Liver (tissue), 9 donors: ENCODE data around the gene GABRA5. TPM values are rescaled to one million over a fixed set of nuclear protein-coding genes. Genes with fewer than 3 reads are reported as not detected.

Source experiments
- DNase-seq: peaks from one replicate; pipeline ENCODE4 v3.0.0-alpha.2; 2017; ENCODE audit warnings: low spot score
- H3K27ac ChIP-seq, 2 donors: one replicate each; pipeline ENCODE4 v1.7.0; 2013; ENCODE audit warnings: inconsistent platforms in 2 of 2, low read length in 2 of 2, control low read depth in 1 of 2, low read depth in 1 of 2, mild to moderate bottlenecking in 1 of 2
- H3K27me3 ChIP-seq, 4 donors: one replicate each; pipeline versions ENCODE4 v1.6.1 to v1.7.0; 2013; ENCODE audit warnings: low read length in 3 of 4, inconsistent platforms in 1 of 4, mild to moderate bottlenecking in 1 of 4, moderate library complexity in 1 of 4; ENCODE audit not compliant: control insufficient read depth in 4 of 4, insufficient read depth in 4 of 4
- H3K36me3 ChIP-seq, 4 donors: one replicate each; pipeline versions ENCODE4 v1.6.1 to v1.7.0; 2013; ENCODE audit warnings: low read length in 3 of 4, mild to moderate bottlenecking in 3 of 4, low read depth in 1 of 4, moderate library complexity in 1 of 4; ENCODE audit not compliant: control insufficient read depth in 4 of 4, insufficient read depth in 3 of 4
- H3K4me1 ChIP-seq, 4 donors: one replicate each; pipeline versions ENCODE4 v1.6.1 to v1.7.0; 2013; ENCODE audit warnings: low read length in 3 of 4, mild to moderate bottlenecking in 3 of 4, moderate library complexity in 1 of 4; ENCODE audit not compliant: control insufficient read depth in 4 of 4, insufficient read depth in 4 of 4
- H3K4me3 ChIP-seq, 3 donors: one replicate each; pipeline versions ENCODE4 v1.6.1 to v1.7.0; 2013; ENCODE audit warnings: low read length in 3 of 3, control low read depth in 1 of 3, low read depth in 1 of 3, mild to moderate bottlenecking in 1 of 3
- H3K9ac ChIP-seq, 2 donors: one replicate each; pipeline ENCODE4 v1.7.0; 2013; ENCODE audit warnings: low read length in 2 of 2, mild to moderate bottlenecking in 2 of 2, moderate library complexity in 2 of 2, control low read depth in 1 of 2, low read depth in 1 of 2
- H3K9me3 ChIP-seq, 4 donors: one replicate each; pipeline versions ENCODE4 v1.6.1 to v1.7.0; 2013; ENCODE audit warnings: low read length in 3 of 4; ENCODE audit not compliant: control insufficient read depth in 4 of 4
- EGR1 ChIP-seq, 2 donors: IDR thresholded peaks; 2 replicates each; pipeline ENCODE4 v1.6.1; 2016 to 2018; ENCODE audit warnings: antibody characterized with exemption in 2 of 2, low read depth in 2 of 2
- FOXA1 ChIP-seq: IDR thresholded peaks from 2 replicates; pipeline ENCODE4 v1.6.1; 2016; ENCODE audit warnings: antibody characterized with exemption
- HNF4A ChIP-seq, 2 donors: conservative IDR thresholded peaks; 2 replicates each; pipeline ENCODE4 v1.6.1; 2016; ENCODE audit warnings: antibody characterized with exemption in 2 of 2, mild to moderate bottlenecking in 2 of 2
- HNF4G ChIP-seq: IDR thresholded peaks from 2 replicates; pipeline ENCODE4 v1.6.1; 2016; ENCODE audit warnings: antibody characterized with exemption
- JUND ChIP-seq, 2 donors: IDR thresholded peaks; 2 replicates each; pipeline ENCODE4 v1.6.1; 2016; ENCODE audit warnings: antibody characterized with exemption in 2 of 2
- RAD21 ChIP-seq, 2 donors: IDR thresholded peaks; 2 replicates each; pipeline ENCODE4 v1.6.1; 2016; ENCODE audit warnings: antibody characterized with exemption in 2 of 2, mild to moderate bottlenecking in 2 of 2
- RXRA ChIP-seq, 2 donors: IDR thresholded peaks; 2 replicates each; pipeline ENCODE4 v1.6.1; 2017 to 2018; ENCODE audit warnings: antibody characterized with exemption in 2 of 2, mild to moderate bottlenecking in 1 of 2
- SP1 ChIP-seq: IDR thresholded peaks from 2 replicates; pipeline ENCODE4 v1.6.1; 2018; ENCODE audit warnings: antibody characterized with exemption, mild to moderate bottlenecking
- TAF1 ChIP-seq: conservative IDR thresholded peaks from 2 replicates; pipeline ENCODE4 v1.6.1; 2016; ENCODE audit warnings: antibody characterized with exemption, mild to moderate bottlenecking
- YY1 ChIP-seq: IDR thresholded peaks from 2 replicates; pipeline ENCODE4 v1.6.1; 2016; ENCODE audit warnings: antibody characterized with exemption, mild to moderate bottlenecking
- WGBS: extraction: QIAGEN DNeasy Blood & Tissue Kit; methylation state at CpG from one replicate; pipeline ENCODE4 v1.1.7; 2013; 5-methylcytosine and 5-hydroxymethylcytosine counted together
- polyA plus RNA-seq, 2 donors: library from polyadenylated mRNA; stranded (reverse) in 1 of 2; unstranded in 1 of 2; fragments of 200-250 nt in 1 of 2; fragments of >200 nt in 1 of 2; fragmentation: Nextera tagmentation in 1 of 2; extraction: Ambion mirVana in 1 of 2; gene quantifications; one replicate each; pipeline versions ENCODE4 v1.2.1 to v1.2.3, GENCODE V29; 2013 to 2015
- total RNA-seq, 2 donors: library from RNA; depleted of rRNA; stranded (reverse); fragments of >200 nt; gene quantifications; one replicate each; pipeline ENCODE4 v1.2.3, GENCODE V29; 2014
- TF ChIP-seq, protein P1 (sequence below): IDR thresholded peaks from 2 replicates; pipeline ENCODE4 v1.6.1; 2016; ENCODE audit warnings: antibody characterized with exemption
- TF ChIP-seq, protein P2 (sequence below): IDR thresholded peaks from 2 replicates; pipeline ENCODE4 v1.6.1; 2016; ENCODE audit warnings: antibody characterized with exemption
- TF ChIP-seq, protein P3 (sequence below): IDR thresholded peaks from 2 replicates; pipeline ENCODE4 v1.6.1; 2016; ENCODE audit warnings: antibody characterized with exemption
- TF ChIP-seq, protein P4 (sequence below): fragments of 150-350 bp; IDR thresholded peaks from 2 replicates; pipeline ENCODE4 v1.5.1; 2017; ENCODE audit warnings: improper control_type of control experiment, low read depth, low read length; ENCODE audit not compliant: missing input control
- donor health status: healthy.
- donor health status: healthy.
- donor health status: healthy.
- donor health status: healthy.
- donor health status: healthy.

GABRA5 gene
- total and polyA plus RNA-seq, 4 donors = not detected

DNA sequence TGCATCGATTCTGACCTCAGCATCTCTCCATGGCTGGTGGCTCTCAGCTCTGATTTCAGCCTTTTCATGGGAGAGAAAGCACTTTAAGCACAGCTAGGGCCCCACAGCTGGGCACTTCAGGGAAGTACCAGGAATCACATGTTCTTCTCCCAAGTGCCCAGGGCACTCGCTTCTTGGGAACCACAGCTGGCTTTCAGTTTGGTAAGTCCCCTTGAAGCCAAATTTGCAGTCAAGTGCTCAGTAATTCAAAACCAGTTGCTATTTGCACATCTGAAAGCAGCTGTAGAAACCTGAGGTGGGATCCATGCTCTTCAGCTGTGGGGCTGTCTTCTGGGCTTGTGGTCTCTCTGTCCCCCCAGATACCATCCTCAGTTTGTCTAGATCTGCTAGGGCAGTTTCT is 12.8 kb downstream of the GABRA5 start:
- Histone ChIP-seq H3K27ac (no peak overlapping the region), H3K4me1 (no peaks in the 10 kb centered on the region), H3K36me3 (no peaks in the 10 kb centered on the region), H3K4me3 (no peak overlapping the region), H3K9me3 (no peaks in the 10 kb centered on the region), H3K9ac (no peak overlapping the region), H3K27me3 (peaks cover 0 to 7% (median 1%) of the 10 kb centered on the region in 4 donors)
- TF ChIP-seq EGR1 (IDR thresholded peaks at IDR 0.05; ENCODE audit: low read depth in 2 of 2) (no peak), RAD21 (IDR thresholded peaks at IDR 0.05) (no peak), FOXA1 (no peak), YY1 (no peak), RXRA (IDR thresholded peaks at IDR 0.05) (no peak), TAF1 (no peak), HNF4A (conservative IDR thresholded peaks at IDR 0.05) (no peak), JUND (IDR thresholded peaks at IDR 0.05) (no peak), HNF4G (no peak), SP1 (no peak)
- TF ChIP-seq, protein P1, sequence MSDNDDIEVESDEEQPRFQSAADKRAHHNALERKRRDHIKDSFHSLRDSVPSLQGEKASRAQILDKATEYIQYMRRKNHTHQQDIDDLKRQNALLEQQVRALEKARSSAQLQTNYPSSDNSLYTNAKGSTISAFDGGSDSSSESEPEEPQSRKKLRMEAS = no peak
- TF ChIP-seq, protein P2, sequence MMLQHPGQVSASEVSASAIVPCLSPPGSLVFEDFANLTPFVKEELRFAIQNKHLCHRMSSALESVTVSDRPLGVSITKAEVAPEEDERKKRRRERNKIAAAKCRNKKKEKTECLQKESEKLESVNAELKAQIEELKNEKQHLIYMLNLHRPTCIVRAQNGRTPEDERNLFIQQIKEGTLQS = no peak
- TF ChIP-seq, protein P3, sequence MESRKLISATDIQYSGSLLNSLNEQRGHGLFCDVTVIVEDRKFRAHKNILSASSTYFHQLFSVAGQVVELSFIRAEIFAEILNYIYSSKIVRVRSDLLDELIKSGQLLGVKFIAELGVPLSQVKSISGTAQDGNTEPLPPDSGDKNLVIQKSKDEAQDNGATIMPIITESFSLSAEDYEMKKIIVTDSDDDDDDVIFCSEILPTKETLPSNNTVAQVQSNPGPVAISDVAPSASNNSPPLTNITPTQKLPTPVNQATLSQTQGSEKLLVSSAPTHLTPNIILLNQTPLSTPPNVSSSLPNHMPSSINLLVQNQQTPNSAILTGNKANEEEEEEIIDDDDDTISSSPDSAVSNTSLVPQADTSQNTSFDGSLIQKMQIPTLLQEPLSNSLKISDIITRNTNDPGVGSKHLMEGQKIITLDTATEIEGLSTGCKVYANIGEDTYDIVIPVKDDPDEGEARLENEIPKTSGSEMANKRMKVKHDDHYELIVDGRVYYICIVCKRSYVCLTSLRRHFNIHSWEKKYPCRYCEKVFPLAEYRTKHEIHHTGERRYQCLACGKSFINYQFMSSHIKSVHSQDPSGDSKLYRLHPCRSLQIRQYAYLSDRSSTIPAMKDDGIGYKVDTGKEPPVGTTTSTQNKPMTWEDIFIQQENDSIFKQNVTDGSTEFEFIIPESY = no peak
- TF ChIP-seq, protein P4, sequence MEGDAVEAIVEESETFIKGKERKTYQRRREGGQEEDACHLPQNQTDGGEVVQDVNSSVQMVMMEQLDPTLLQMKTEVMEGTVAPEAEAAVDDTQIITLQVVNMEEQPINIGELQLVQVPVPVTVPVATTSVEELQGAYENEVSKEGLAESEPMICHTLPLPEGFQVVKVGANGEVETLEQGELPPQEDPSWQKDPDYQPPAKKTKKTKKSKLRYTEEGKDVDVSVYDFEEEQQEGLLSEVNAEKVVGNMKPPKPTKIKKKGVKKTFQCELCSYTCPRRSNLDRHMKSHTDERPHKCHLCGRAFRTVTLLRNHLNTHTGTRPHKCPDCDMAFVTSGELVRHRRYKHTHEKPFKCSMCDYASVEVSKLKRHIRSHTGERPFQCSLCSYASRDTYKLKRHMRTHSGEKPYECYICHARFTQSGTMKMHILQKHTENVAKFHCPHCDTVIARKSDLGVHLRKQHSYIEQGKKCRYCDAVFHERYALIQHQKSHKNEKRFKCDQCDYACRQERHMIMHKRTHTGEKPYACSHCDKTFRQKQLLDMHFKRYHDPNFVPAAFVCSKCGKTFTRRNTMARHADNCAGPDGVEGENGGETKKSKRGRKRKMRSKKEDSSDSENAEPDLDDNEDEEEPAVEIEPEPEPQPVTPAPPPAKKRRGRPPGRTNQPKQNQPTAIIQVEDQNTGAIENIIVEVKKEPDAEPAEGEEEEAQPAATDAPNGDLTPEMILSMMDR = no peak
- DNase-seq = no peak
- WGBS = 71% methylated on average over 2 of the region's 2 CpGs

DNA sequence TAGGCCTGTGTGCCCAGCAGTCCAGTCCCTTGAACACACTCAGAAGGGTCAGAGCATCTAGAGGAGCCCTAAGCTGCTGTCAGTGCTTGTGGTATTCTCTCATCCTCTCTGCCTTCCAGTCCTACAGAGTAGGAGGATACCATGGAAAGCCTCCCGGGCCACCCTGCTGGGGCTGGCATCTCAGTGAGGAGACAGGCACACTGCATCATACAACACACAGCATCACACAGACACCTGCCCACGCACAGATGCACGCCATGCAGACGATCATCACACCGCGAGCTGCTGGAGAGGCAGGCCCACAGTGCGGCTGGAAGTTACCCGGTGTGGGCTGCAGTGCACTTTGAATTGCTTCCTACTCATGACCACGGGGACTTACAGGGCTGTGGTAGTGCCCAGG is 15.2 kb downstream of the GABRA5 start:
- H3K4me3 ChIP-seq = no peak overlapping the region
- H3K9ac ChIP-seq = no peak overlapping the region
- no peaks in the 10 kb centered on the region for H3K36me3 ChIP-seq
- H3K4me1 ChIP-seq = no peaks in the 10 kb centered on the region
- DNase-seq = no peak
- WGBS = 82% methylated on average over 9 of the region's 9 CpGs
- H3K9me3 ChIP-seq = no peaks in the 10 kb centered on the region
- TF ChIP-seq YY1 (no peak), TAF1 (no peak)
- TF ChIP-seq, protein P3 = no peak
- no peak overlapping the region for H3K27ac ChIP-seq
- H3K27me3 ChIP-seq = peaks cover 0 to 7% (median 1%) of the 10 kb centered on the region in 4 donors
